ENCODE measurements around the gene DIAPH1.

DNA sequence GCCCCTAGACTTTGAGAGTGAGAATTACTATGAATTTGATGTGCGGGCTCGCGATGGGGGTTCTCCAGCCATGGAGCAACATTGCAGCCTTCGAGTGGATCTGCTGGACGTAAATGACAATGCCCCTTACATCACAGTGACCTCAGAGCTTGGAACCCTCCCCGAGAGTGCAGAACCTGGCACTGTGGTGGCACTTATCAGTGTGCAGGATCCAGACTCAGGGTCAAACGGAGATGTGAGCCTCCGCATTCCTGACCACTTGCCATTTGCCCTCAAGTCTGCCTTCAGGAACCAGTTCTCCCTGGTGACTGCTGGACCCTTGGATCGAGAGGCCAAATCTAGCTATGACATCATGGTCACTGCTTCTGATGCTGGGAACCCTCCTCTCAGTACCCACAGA lies 132.7 kb downstream of the DIAPH1 start:
- TF ChIP-seq, protein P1, sequence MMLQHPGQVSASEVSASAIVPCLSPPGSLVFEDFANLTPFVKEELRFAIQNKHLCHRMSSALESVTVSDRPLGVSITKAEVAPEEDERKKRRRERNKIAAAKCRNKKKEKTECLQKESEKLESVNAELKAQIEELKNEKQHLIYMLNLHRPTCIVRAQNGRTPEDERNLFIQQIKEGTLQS (IDR thresholded peaks at IDR 0.05): no peak
- no peak for TF ChIP-seq CEBPB (IDR thresholded peaks at IDR 0.05; ENCODE audit: low read depth)
- no peak for TF ChIP-seq EZH2 (IDR thresholded peaks at IDR 0.05)
- TF ChIP-seq, protein P2, sequence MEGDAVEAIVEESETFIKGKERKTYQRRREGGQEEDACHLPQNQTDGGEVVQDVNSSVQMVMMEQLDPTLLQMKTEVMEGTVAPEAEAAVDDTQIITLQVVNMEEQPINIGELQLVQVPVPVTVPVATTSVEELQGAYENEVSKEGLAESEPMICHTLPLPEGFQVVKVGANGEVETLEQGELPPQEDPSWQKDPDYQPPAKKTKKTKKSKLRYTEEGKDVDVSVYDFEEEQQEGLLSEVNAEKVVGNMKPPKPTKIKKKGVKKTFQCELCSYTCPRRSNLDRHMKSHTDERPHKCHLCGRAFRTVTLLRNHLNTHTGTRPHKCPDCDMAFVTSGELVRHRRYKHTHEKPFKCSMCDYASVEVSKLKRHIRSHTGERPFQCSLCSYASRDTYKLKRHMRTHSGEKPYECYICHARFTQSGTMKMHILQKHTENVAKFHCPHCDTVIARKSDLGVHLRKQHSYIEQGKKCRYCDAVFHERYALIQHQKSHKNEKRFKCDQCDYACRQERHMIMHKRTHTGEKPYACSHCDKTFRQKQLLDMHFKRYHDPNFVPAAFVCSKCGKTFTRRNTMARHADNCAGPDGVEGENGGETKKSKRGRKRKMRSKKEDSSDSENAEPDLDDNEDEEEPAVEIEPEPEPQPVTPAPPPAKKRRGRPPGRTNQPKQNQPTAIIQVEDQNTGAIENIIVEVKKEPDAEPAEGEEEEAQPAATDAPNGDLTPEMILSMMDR (IDR thresholded peaks at IDR 0.05 in 2 of 3, conservative IDR thresholded peaks at IDR 0.05 in 1 of 3; ENCODE audit: borderline replicate concordance in 1 of 3, insufficient read depth in 1 of 3, low read depth in 2 of 3, low read length in 2 of 3): no peak
- TF ChIP-seq TCF7L2 (IDR thresholded peaks at IDR 0.05; ENCODE audit: borderline replicate concordance, extremely low read depth, insufficient read depth, insufficient read length): no peak
- no peak for TF ChIP-seq POLR2A (IDR thresholded peaks at IDR 0.05; ENCODE audit: borderline replicate concordance, extremely low read depth, insufficient read depth, insufficient read length)
- no peak for TF ChIP-seq ZNF274 (IDR thresholded peaks at IDR 0.05; ENCODE audit: low read depth, low read length)
- TF ChIP-seq, protein P3, sequence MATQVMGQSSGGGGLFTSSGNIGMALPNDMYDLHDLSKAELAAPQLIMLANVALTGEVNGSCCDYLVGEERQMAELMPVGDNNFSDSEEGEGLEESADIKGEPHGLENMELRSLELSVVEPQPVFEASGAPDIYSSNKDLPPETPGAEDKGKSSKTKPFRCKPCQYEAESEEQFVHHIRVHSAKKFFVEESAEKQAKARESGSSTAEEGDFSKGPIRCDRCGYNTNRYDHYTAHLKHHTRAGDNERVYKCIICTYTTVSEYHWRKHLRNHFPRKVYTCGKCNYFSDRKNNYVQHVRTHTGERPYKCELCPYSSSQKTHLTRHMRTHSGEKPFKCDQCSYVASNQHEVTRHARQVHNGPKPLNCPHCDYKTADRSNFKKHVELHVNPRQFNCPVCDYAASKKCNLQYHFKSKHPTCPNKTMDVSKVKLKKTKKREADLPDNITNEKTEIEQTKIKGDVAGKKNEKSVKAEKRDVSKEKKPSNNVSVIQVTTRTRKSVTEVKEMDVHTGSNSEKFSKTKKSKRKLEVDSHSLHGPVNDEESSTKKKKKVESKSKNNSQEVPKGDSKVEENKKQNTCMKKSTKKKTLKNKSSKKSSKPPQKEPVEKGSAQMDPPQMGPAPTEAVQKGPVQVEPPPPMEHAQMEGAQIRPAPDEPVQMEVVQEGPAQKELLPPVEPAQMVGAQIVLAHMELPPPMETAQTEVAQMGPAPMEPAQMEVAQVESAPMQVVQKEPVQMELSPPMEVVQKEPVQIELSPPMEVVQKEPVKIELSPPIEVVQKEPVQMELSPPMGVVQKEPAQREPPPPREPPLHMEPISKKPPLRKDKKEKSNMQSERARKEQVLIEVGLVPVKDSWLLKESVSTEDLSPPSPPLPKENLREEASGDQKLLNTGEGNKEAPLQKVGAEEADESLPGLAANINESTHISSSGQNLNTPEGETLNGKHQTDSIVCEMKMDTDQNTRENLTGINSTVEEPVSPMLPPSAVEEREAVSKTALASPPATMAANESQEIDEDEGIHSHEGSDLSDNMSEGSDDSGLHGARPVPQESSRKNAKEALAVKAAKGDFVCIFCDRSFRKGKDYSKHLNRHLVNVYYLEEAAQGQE (IDR thresholded peaks at IDR 0.05; ENCODE audit: low read depth): no peak
- no peak for TF ChIP-seq FOSL1 (IDR thresholded peaks at IDR 0.05; ENCODE audit: low read depth)
- TF ChIP-seq, protein P4, sequence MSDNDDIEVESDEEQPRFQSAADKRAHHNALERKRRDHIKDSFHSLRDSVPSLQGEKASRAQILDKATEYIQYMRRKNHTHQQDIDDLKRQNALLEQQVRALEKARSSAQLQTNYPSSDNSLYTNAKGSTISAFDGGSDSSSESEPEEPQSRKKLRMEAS (IDR thresholded peaks at IDR 0.05): no peak

All from HCT116 (cell line).